ENCODE measurements around the gene HNRNPA0.

DNA sequence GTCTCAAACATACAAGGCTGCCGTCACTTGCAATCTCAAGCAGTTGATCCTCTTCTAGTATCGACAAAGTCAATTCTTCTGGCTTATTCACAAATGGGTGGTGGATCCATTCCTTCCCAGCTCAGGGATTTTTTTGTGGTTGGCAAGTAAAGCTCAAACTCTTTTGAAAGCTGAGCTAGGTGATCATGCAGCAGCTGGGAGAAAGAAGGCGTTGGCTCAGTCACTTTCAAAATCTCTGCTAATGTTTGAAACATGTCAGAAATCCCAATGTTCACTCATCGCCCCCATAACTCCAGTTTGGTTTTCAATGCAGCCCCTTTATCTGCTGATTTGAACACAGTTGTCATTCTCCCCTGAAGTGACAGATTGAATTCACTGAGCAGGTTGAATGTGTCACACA lies 4.0 kb upstream of the HNRNPA0 start:
- no peak for TF ChIP-seq CTCF (IDR thresholded peaks at IDR 0.05; ENCODE audit: insufficient read depth, low read length, poor library complexity, severe bottlenecking)
- no peak for TF ChIP-seq EZH2phosphoT487 (conservative IDR thresholded peaks at IDR 0.05; ENCODE audit: low read length)
